B cell (primary cell): Measurements from ENCODE around the gene HK3. TPM values are rescaled to one million over a fixed set of nuclear protein-coding genes. Genes with fewer than 3 reads are reported as not detected.

Source experiments
- ATAC-seq: fragments of 200-7000 bp; cut with Tn5 transposase; one replicate; pipeline ENCODE4 v1.10.0; 2021; ENCODE audit warnings: low read depth, mild to moderate bottlenecking, moderate number of reproducible peaks, moderate library complexity
- CTCF ChIA-PET: fragments of 350-600 bp; sonication (Branson Sonifier 250); formaldehyde crosslinking; loops from one replicate; lab custom pipeline; 2021; ENCODE audit warnings: antibody characterized with exemption, inconsistent platforms; lab: Charles Lee
- POLR2A ChIA-PET: fragments of 350-600 bp; sonication (Branson Sonifier 250); formaldehyde crosslinking; loops from one replicate; lab custom pipeline; 2021; ENCODE audit warnings: antibody characterized with exemption; lab: Charles Lee
- DNase-seq: peaks from one replicate; pipeline ENCODE4 v3.0.0; 2013
- H2AFZ ChIP-seq: 2 replicates; pipeline ENCODE4 v1.6.1; 2012; ENCODE audit warnings: mild to moderate bottlenecking, low read depth, low read length; ENCODE audit not compliant: insufficient read depth, poor library complexity, severe bottlenecking
- H3K27ac ChIP-seq, 2 donors: 1 replicate in 1 of 2; 2 replicates in 1 of 2; pipeline ENCODE4 v1.5.1; 2012 to 2013; ENCODE audit warnings: low read length in 2 of 2, mild to moderate bottlenecking in 2 of 2, moderate library complexity in 1 of 2
- H3K27me3 ChIP-seq, 4 experiments: fragments of 200-600 bp in 1 of 4; sonication (generic) in 1 of 4; replicated peaks in 1 of 4; 1 replicate in 2 of 4; 2 replicates in 2 of 4; pipeline versions ENCODE4 v1.6.1 to v1.7.0; 2013 to 2016; ENCODE audit warnings: low read length in 3 of 4, mild to moderate bottlenecking in 2 of 4, mixed read lengths in 1 of 4, moderate library complexity in 1 of 4; ENCODE audit not compliant: insufficient read depth in 4 of 4, control insufficient read depth in 3 of 4; ENCODE audit errors: control extremely low read depth in 1 of 4
- H3K36me3 ChIP-seq, 2 experiments: replicated peaks in 1 of 2; 1 replicate in 1 of 2; 2 replicates in 1 of 2; pipeline versions ENCODE4 v1.6.1 to v1.7.1; 2013; ENCODE audit warnings: low read length in 1 of 2; ENCODE audit not compliant: insufficient read depth in 2 of 2, control insufficient read depth in 1 of 2; ENCODE audit errors: control extremely low read depth in 1 of 2, extremely low read depth in 1 of 2
- H3K4me1 ChIP-seq, 2 donors: fragments of 200-600 bp in 1 of 2; sonication (generic) in 1 of 2; 1 replicate in 1 of 2; 2 replicates in 1 of 2; pipeline versions ENCODE4 v1.5.1 to v1.6.1; 2013 to 2017; ENCODE audit warnings: low read length in 2 of 2; ENCODE audit not compliant: control insufficient read depth in 2 of 2, insufficient read depth in 2 of 2
- H3K4me2 ChIP-seq: replicated peaks from 2 replicates; pipeline ENCODE3; 2012; ENCODE audit warnings: mild to moderate bottlenecking, low read depth, low read length; ENCODE audit not compliant: poor library complexity, severe bottlenecking
- H3K4me3 ChIP-seq, 5 experiments: fragments of 200-600 bp in 1 of 5; sonication (generic) in 1 of 5; 1 replicate in 3 of 5; 2 replicates in 2 of 5; pipeline versions ENCODE4 v1.5.1 to v1.7.0; 2011 to 2016; ENCODE audit warnings: low read length in 4 of 5, mild to moderate bottlenecking in 4 of 5, low read depth in 2 of 5, control low read depth in 1 of 5, moderate library complexity in 1 of 5; ENCODE audit not compliant: insufficient read depth in 1 of 5; ENCODE audit errors: control extremely low read depth in 1 of 5, extremely low read depth in 1 of 5
- H3K79me2 ChIP-seq: fragments of 200-600 bp; sonication (generic); one replicate; pipeline ENCODE4 v1.6.0; 2016; ENCODE audit warnings: low read length; ENCODE audit not compliant: control insufficient read depth, insufficient read depth
- H3K9ac ChIP-seq: fragments of 200-600 bp; sonication (generic); 2 replicates; pipeline ENCODE4 v1.6.1; 2017; ENCODE audit warnings: mild to moderate bottlenecking, low read length, moderate library complexity
- H3K9me3 ChIP-seq, 3 donors: one replicate each; pipeline versions ENCODE4 v1.6.1 to v1.7.1; 2013; ENCODE audit warnings: low read length in 2 of 3; ENCODE audit not compliant: control insufficient read depth in 2 of 3, insufficient read depth in 1 of 3; ENCODE audit errors: control extremely low read depth in 1 of 3
- H4K20me1 ChIP-seq: 2 replicates; pipeline ENCODE4 v1.6.0; 2012; ENCODE audit warnings: mild to moderate bottlenecking, low read length; ENCODE audit not compliant: insufficient read depth, control insufficient read depth, poor library complexity, severe bottlenecking
- H3K27ac Mint-ChIP-seq: one replicate; pipeline ENCODE4 v1.8.0; 2021; ENCODE audit warnings: mixed read lengths
- H3K27me3 Mint-ChIP-seq: one replicate; pipeline ENCODE4 v1.8.0; 2021; ENCODE audit warnings: mixed read lengths
- H3K4me1 Mint-ChIP-seq: one replicate; pipeline ENCODE4 v1.8.0; 2021; ENCODE audit warnings: mixed read lengths
- H3K4me3 Mint-ChIP-seq: one replicate; pipeline ENCODE4 v1.8.0; 2021; ENCODE audit warnings: mixed read lengths
- H3K9me3 Mint-ChIP-seq: one replicate; pipeline ENCODE4 v1.8.0; 2022; ENCODE audit warnings: mixed read lengths; ENCODE audit not compliant: insufficient read depth
- CTCF ChIP-seq: fragments of 200-600 bp; IDR thresholded peaks from one replicate; pipeline ENCODE4 v1.8.0; 2022; ENCODE audit warnings: antibody characterized with exemption, mild to moderate bottlenecking
- EZH2 ChIP-seq: IDR thresholded peaks from 2 replicates; pipeline ENCODE4 v1.6.1; 2012; ENCODE audit warnings: borderline replicate concordance, low read depth, mild to moderate bottlenecking, moderate library complexity, low read length; ENCODE audit not compliant: insufficient read depth, poor library complexity, severe bottlenecking
- WGBS: methylation state at CpG from one replicate; pipeline ENCODE4 v1.1.5; 2013; ENCODE audit warnings: missing lambda C conversion rate; ENCODE audit not compliant: insufficient coverage; 5-methylcytosine and 5-hydroxymethylcytosine counted together
- intact Hi-C: fragments of 100-400 bp; cut with micrococcal nuclease; formaldehyde crosslinking; loops from one replicate; pipeline ENCODE4 v1.10.0; 2022
- polyA minus RNA-seq: library from RNA; depleted of rRNA, polyadenylated mRNA; stranded (reverse); fragments of >200 nt; gene quantifications from 2 replicates; pipeline ENCODE4 v1.2.3, GENCODE V29; 2012
- polyA plus RNA-seq: library from polyadenylated mRNA; depleted of rRNA; stranded (reverse); fragments of >200 nt; gene quantifications from 2 replicates; pipeline ENCODE4 v1.2.3, GENCODE V29; 2012
- total RNA-seq, 2 donors: library from RNA; stranded (reverse); fragments of 120-200 nt in 1 of 2; gene quantifications; 1 replicate in 1 of 2; 2 replicates in 1 of 2; pipeline versions ENCODE4 v1.2.3 to v1.2.4, GENCODE V29; 2013 to 2022

HK3 gene
- 0.12 and 0.30 TPM in 2 replicates for total RNA-seq
- 4.4 TPM for total RNA-seq (2013)
- polyA plus RNA-seq: 3.6 and 5.0 TPM in 2 replicates
- 2.1 and 3.7 TPM in 2 replicates for polyA minus RNA-seq

- no peak within 1 kb of the TSS for H3K27ac Mint-ChIP-seq
- H2AFZ ChIP-seq: no peak within 1 kb of the TSS
- peaks cover 16% of the 10 kb centered on the region for H3K4me1 Mint-ChIP-seq
- DNase-seq (no peak), ATAC-seq (no peak)
- H3K4me3 ChIP-seq: peak within 1 kb of the TSS in 1 of 5 experiments; percentile 12
- no peak within 1 kb of the TSS for H3K4me3 Mint-ChIP-seq
- peaks cover 0 to 4% (median 0%) of the 10 kb centered on the region in 3 donors for H3K9me3 ChIP-seq
- no peaks in the 10 kb centered on the region for H4K20me1 ChIP-seq
- H3K4me1 ChIP-seq: peaks cover 5 to 11% of the 10 kb centered on the region in 2 donors
- no peak for TF ChIP-seq CTCF
- no peak for TF ChIP-seq EZH2
- H3K27me3 Mint-ChIP-seq: peaks cover 5% of the 10 kb centered on the region
- no peak within 1 kb of the TSS for H3K27ac ChIP-seq
- no peaks in the 10 kb centered on the region for H3K9me3 Mint-ChIP-seq
- CTCF ChIA-PET: no interaction called here
- WGBS: 28% methylated on average over 6 of the region's 9 CpGs
- intact Hi-C loops: no loop called here
- H3K79me2 ChIP-seq: no peaks in the 10 kb centered on the region
- peaks cover 8 to 13% of the 10 kb centered on the region in 2 experiments for H3K36me3 ChIP-seq
- peak within 1 kb of the TSS; percentile 40 for H3K4me2 ChIP-seq
- POLR2A ChIA-PET: no interaction called here
- no peaks in the 10 kb centered on the region for H3K27me3 ChIP-seq
- H3K9ac ChIP-seq: no peak within 1 kb of the TSS
Observed at GRCh38 chr5:176899296-176899891, at the start of gene HK3. Gene HK3 (minus strand): TSS chr5:176899346. CDS start chr5:176896159, 3,187 bp downstream.

- no peak overlapping the region for H3K4me2 ChIP-seq
Observed at GRCh38 chr5:176948458-176948857, 49.3 kb upstream of the HK3 start.

More at GRCh38 chr5:176948458-176948857, 49.3 kb upstream of the HK3 start:
- peaks cover 11% of the 10 kb centered on the region for H3K79me2 ChIP-seq
- no peaks in the 10 kb centered on the region for H3K4me1 ChIP-seq
- intact Hi-C loops: no loop called here
- H3K27ac Mint-ChIP-seq: no peak overlapping the region
- H3K4me3 ChIP-seq: no peak overlapping the region
- POLR2A ChIA-PET: no interaction called here
- H3K36me3 ChIP-seq: peaks cover 15 to 65% of the 10 kb centered on the region in 2 experiments
- no peak for ATAC-seq
- TF ChIP-seq EZH2: no peak
- TF ChIP-seq CTCF: no peak
- H3K27me3 ChIP-seq: no peaks in the 10 kb centered on the region
- H3K4me1 Mint-ChIP-seq: no peaks in the 10 kb centered on the region
- H3K27ac ChIP-seq: no peak overlapping the region
- H3K27me3 Mint-ChIP-seq: no peaks in the 10 kb centered on the region
- H2AFZ ChIP-seq: no peak overlapping the region
- H4K20me1 ChIP-seq: peaks cover 11% of the 10 kb centered on the region
- DNase-seq: no peak
- no peaks in the 10 kb centered on the region for H3K9me3 Mint-ChIP-seq
- H3K9ac ChIP-seq: no peak overlapping the region
- CTCF ChIA-PET: no interaction called here
- WGBS: no CpG with 5 or more reads among the region's 1 CpG
- H3K9me3 ChIP-seq: no peaks in the 10 kb centered on the region
- no peak overlapping the region for H3K4me3 Mint-ChIP-seq
